Stimulated activated memory B cell treated with anti-CD40 and anti-IgM and Interleukin-4, amounts not matched to agents 10 μg/mL and 1 μg/mL and 100 μg/mL, for 72 hours (primary cell): ENCODE data around the gene C4orf50.

ENCODE experiments used
- ATAC-seq: fragments of 150-1000 bp; cut with Tn5 transposase; 2 replicates; pipeline ENCODE4 v1.10.0; 2021
- H3K27ac Mint-ChIP-seq: one replicate; pipeline ENCODE4 v1.8.0; 2022; ENCODE audit warnings: mild to moderate bottlenecking, mixed read lengths
- H3K27me3 Mint-ChIP-seq: one replicate; pipeline ENCODE4 v1.8.0; 2022; ENCODE audit warnings: mixed read lengths
- H3K36me3 Mint-ChIP-seq: one replicate; pipeline ENCODE4 v1.8.0; 2022; ENCODE audit warnings: mixed read lengths
- H3K4me1 Mint-ChIP-seq: one replicate; pipeline ENCODE4 v1.8.0; 2022; ENCODE audit warnings: mixed read lengths
- H3K4me3 Mint-ChIP-seq: one replicate; pipeline ENCODE4 v1.8.0; 2022; ENCODE audit warnings: mild to moderate bottlenecking, moderate library complexity, mixed read lengths
- H3K9me3 Mint-ChIP-seq: one replicate; pipeline ENCODE4 v1.8.0; 2022; ENCODE audit warnings: mixed read lengths

C4orf50 gene

GRCh38 chr4:6030679-6031078 lies 12.4 kb upstream of the C4orf50 start:
- no peaks in the 10 kb centered on the region for H3K9me3 Mint-ChIP-seq
- peaks cover 8% of the 10 kb centered on the region for H3K27me3 Mint-ChIP-seq
- no peak overlapping the region for H3K4me3 Mint-ChIP-seq
- H3K36me3 Mint-ChIP-seq = no peaks in the 10 kb centered on the region
- no peak for ATAC-seq
- H3K27ac Mint-ChIP-seq = no peak overlapping the region
- H3K4me1 Mint-ChIP-seq = no peaks in the 10 kb centered on the region

- H3K36me3 Mint-ChIP-seq = no peaks in the 10 kb centered on the region
- H3K27me3 Mint-ChIP-seq = peaks cover 10% of the 10 kb centered on the region
- no peak overlapping the region for H3K4me3 Mint-ChIP-seq
- no peaks in the 10 kb centered on the region for H3K9me3 Mint-ChIP-seq
- no peaks in the 10 kb centered on the region for H3K4me1 Mint-ChIP-seq
- H3K27ac Mint-ChIP-seq = no peak overlapping the region
- ATAC-seq = no peak
Observed at GRCh38 chr4:6029254-6029653, 11.0 kb upstream of the C4orf50 start.

DNA sequence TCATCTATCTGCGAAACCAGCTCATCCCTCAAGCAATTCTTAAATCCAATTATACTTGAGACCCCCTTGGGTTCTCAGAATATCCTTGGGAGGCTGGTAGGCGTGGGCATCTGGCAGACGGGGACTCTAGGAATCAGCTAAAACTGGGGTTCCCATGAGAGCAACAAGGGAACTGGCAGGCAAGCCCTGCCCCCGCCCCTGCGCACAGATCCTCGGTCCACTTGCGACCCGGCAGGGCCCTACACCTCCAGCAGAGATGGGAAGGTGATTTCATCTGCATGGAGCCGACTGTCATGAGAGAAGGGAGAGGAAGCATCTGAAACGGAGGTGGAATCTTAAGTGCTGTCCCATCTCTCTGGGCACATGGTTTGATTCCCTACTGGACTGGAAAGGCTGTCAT lies 9.9 kb upstream of the C4orf50 start:
- H3K9me3 Mint-ChIP-seq = no peaks in the 10 kb centered on the region

GRCh38 chr4:6027392-6027791 lies 9.2 kb upstream of the C4orf50 start:
- peaks cover 18% of the 10 kb centered on the region for H3K27me3 Mint-ChIP-seq
- ATAC-seq = no peak
- H3K4me3 Mint-ChIP-seq = no peak overlapping the region
- H3K4me1 Mint-ChIP-seq = no peaks in the 10 kb centered on the region
- H3K27ac Mint-ChIP-seq = no peak overlapping the region
- H3K9me3 Mint-ChIP-seq = no peaks in the 10 kb centered on the region
- no peaks in the 10 kb centered on the region for H3K36me3 Mint-ChIP-seq

More for the DNA sequence above, 9.9 kb upstream of the C4orf50 start:
- H3K4me3 Mint-ChIP-seq = no peak overlapping the region
- H3K27me3 Mint-ChIP-seq = peaks cover 18% of the 10 kb centered on the region
- no peak for ATAC-seq
- H3K4me1 Mint-ChIP-seq = no peaks in the 10 kb centered on the region
- no peak overlapping the region for H3K27ac Mint-ChIP-seq
- no peaks in the 10 kb centered on the region for H3K36me3 Mint-ChIP-seq

DNA sequence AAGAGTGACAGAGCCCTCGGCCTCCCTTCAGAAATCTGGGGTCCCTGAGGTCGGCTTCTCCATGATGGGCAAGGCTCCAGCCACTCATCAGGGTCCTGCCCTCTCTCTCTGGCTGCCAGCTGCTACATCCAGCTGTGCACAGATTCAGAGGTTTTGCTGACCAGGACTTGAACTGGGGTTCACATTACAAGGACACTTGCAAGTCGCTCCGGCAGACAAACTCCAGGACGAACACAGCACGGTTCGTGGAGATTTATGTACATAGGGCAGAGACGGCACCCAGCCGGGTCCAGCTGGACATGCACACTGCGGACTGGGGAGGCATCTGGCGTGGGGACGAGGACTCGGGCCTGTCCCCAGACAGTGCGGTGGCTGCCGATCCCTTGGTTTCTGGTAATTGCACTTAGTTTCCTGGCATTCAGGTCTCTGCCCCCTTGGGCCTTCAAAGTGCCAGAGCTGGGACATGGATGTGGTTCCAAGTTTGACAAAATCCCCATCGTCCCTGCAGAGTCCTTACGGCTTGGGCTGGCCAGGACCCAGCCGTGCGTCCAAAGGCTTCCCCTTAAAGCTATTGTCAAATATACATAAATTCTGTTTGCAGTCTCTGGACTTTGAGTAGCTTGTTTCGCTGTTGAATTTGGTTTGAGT lies 6.2 kb upstream of the C4orf50 start:
- H3K36me3 Mint-ChIP-seq = no peaks in the 10 kb centered on the region
- ATAC-seq = no peak
- no peak overlapping the region for H3K4me3 Mint-ChIP-seq
- peaks cover 32% of the 10 kb centered on the region for H3K27me3 Mint-ChIP-seq
- H3K27ac Mint-ChIP-seq = no peak overlapping the region
- no peaks in the 10 kb centered on the region for H3K4me1 Mint-ChIP-seq
- no peaks in the 10 kb centered on the region for H3K9me3 Mint-ChIP-seq

GRCh38 chr4:6023731-6024130 lies 5.5 kb upstream of the C4orf50 start:
- peaks cover 4% of the 10 kb centered on the region for H3K9me3 Mint-ChIP-seq
- peaks cover 39% of the 10 kb centered on the region for H3K27me3 Mint-ChIP-seq
- H3K36me3 Mint-ChIP-seq = no peaks in the 10 kb centered on the region
- peaks cover 6% of the 10 kb centered on the region for H3K4me1 Mint-ChIP-seq
- ATAC-seq = no peak
- no peak overlapping the region for H3K4me3 Mint-ChIP-seq
- H3K27ac Mint-ChIP-seq = no peak overlapping the region

DNA sequence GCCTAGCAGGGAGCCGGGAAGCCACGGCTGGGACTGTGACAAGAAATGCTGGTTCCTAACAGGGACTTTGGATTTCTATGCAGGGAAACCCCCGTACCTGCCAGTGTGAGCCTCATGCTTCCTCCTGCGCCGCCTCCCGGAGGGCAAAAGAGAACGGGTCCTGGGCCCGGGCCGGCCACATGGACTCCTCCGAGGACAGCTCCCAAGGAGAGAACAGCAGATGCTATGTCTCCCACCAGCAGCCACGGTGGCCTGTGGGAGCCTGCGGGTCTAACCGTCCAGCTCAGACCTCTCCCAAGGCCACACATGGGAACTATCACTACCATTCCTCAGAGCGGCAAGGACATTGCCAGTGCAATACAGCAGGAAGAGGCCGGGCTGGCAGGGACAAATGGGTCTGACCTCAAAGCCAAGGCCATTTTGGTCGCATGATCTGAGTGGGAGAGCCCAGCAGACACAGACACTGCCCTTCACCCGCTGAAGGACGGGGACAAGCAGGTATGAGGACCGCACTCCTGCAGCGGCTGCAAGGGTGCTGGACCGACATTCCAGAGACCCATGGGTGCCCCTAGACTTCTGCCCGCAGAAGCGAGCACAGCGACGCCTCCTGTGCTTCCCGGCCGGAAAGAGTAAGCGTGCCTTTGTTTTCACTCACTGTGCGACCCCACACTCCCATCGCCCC lies 4.5 kb upstream of the C4orf50 start:
- no peaks in the 10 kb centered on the region for H3K36me3 Mint-ChIP-seq
- H3K4me1 Mint-ChIP-seq = peaks cover 6% of the 10 kb centered on the region
- H3K27ac Mint-ChIP-seq = no peak overlapping the region
- peaks cover 4% of the 10 kb centered on the region for H3K9me3 Mint-ChIP-seq
- no peak overlapping the region for H3K4me3 Mint-ChIP-seq
- no peak for ATAC-seq
- H3K27me3 Mint-ChIP-seq = peaks cover 42% of the 10 kb centered on the region

- peak; percentile 37 for ATAC-seq
- peaks cover 4% of the 10 kb centered on the region for H3K9me3 Mint-ChIP-seq
- peaks cover 6% of the 10 kb centered on the region for H3K4me1 Mint-ChIP-seq
- H3K36me3 Mint-ChIP-seq = no peaks in the 10 kb centered on the region
- H3K4me3 Mint-ChIP-seq = no peak overlapping the region
- no peak overlapping the region for H3K27ac Mint-ChIP-seq
- peaks cover 42% of the 10 kb centered on the region for H3K27me3 Mint-ChIP-seq
Observed at GRCh38 chr4:6021831-6022606, 3.8 kb upstream of the C4orf50 start.

- H3K4me1 Mint-ChIP-seq = peaks cover 6% of the 10 kb centered on the region
- H3K4me3 Mint-ChIP-seq = no peak overlapping the region
- H3K27ac Mint-ChIP-seq = no peak overlapping the region
- H3K27me3 Mint-ChIP-seq = peaks cover 34% of the 10 kb centered on the region
- ATAC-seq = no peak
- peaks cover 4% of the 10 kb centered on the region for H3K9me3 Mint-ChIP-seq
- no peaks in the 10 kb centered on the region for H3K36me3 Mint-ChIP-seq
Observed at GRCh38 chr4:6020613-6021012, 2.4 kb upstream of the C4orf50 start.

DNA sequence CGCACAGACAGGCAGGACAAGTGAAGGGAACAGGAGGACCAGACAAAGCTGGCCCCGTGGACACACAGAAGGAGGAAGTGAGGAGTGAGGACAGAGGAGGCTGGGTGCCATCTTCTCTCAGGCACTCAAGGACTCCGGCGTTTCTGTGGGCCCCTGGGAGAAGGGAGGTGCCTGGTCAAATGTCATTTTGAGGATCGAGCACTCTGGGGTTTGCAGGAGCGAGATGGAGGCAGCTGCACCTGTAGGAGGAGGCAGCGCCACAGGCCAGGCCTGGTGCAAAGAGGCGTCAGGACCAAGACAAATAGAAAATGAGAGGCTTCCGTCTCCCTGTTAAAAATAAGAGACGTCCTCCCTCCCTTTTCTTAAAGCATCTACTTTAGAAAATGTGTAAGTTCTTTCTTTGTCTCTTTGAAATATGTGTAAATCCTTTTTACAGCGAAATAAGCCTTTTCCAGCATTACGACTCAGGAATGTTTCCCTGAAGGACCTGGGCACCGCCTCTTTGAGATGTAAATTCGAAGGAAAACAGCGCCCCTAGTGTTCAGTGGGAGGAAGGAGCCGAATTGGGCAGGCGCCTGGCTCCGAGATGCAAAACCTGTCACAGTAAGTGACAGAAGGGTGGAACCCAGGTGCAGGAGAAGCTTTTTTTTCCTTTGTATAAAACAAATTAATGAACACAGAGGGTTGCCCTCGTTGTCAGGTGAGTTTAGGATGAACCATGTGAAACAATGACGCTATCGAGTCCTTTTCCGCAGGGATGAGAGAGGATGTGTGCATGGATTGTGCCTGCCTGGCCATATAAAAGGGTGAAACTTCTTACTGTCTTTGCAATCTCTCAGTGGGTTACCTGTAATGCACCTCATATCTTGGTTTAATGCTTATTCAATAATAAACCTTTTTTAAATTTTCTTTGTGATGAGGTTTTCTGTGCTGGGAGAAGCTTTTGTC lies 1.4 kb upstream of the C4orf50 start:
- Mint-ChIP-seq H3K9me3 (peaks cover 4% of the 10 kb centered on the region), H3K4me3 (no peak overlapping the region), H3K27ac (no peak overlapping the region), H3K4me1 (peaks cover 6% of the 10 kb centered on the region), H3K27me3 (peaks cover 33% of the 10 kb centered on the region), H3K36me3 (no peaks in the 10 kb centered on the region)
- ATAC-seq = no peak

- Mint-ChIP-seq H3K4me3 (no peak overlapping the region), H3K4me1 (peaks cover 6% of the 10 kb centered on the region), H3K9me3 (peaks cover 4% of the 10 kb centered on the region), H3K27ac (no peak overlapping the region), H3K36me3 (no peaks in the 10 kb centered on the region), H3K27me3 (peaks cover 24% of the 10 kb centered on the region)
- ATAC-seq = no peak
Observed at GRCh38 chr4:6017800-6018199, 431 bp downstream of the C4orf50 start.

DNA sequence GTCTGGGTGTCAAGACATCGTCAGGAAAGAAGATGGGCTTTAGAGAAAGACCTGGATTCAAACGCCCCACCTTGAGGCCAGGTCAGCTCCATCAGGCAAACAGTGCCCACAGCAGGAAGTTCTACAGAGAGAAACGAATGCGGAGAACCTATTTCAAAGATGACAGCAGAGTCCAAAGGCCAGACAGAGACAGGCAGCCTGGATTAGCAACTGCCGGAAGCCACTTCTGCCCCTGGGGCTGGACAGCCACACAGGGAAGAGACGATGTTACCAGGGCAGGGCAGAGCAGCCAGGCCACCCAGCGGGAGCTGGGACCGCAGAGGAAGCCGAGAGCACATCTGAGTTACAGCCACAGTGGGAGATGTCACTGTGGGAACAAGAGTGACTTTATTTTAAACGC lies 1.2 kb downstream of the C4orf50 start:
- Mint-ChIP-seq H3K36me3 (no peaks in the 10 kb centered on the region), H3K27me3 (peaks cover 24% of the 10 kb centered on the region), H3K9me3 (peaks cover 4% of the 10 kb centered on the region), H3K4me3 (no peak overlapping the region), H3K4me1 (peaks cover 6% of the 10 kb centered on the region), H3K27ac (no peak overlapping the region)
- ATAC-seq = no peak

- Mint-ChIP-seq H3K27ac (no peak overlapping the region), H3K9me3 (no peaks in the 10 kb centered on the region), H3K4me1 (peaks cover 6% of the 10 kb centered on the region), H3K27me3 (peaks cover 28% of the 10 kb centered on the region), H3K4me3 (no peak overlapping the region), H3K36me3 (no peaks in the 10 kb centered on the region)
- ATAC-seq = no peak
Observed at GRCh38 chr4:6013564-6013963, 4.7 kb downstream of the C4orf50 start.

DNA sequence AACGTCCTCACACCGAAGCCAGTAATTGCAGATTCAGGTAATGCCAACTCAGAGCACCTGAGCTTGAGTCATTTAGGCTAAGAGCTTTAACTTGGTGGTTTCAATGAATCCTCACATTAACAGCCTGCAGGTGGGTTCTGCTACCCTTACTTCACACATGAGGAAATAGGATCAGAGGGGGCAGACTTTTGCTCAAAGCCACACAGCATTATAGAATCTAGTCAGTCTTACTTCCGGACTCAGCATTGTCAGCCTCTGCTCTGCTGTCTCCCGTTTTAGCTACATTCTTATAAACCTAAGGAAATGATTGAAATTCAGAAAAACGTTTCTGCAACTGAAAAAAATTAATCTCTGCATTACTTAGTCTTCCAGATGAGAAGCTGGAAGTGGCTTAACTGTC lies 6.0 kb downstream of the C4orf50 start:
- H3K9me3 Mint-ChIP-seq = peaks cover 2% of the 10 kb centered on the region
- H3K27me3 Mint-ChIP-seq = peaks cover 34% of the 10 kb centered on the region
- H3K36me3 Mint-ChIP-seq = no peaks in the 10 kb centered on the region
- H3K27ac Mint-ChIP-seq = no peak overlapping the region
- H3K4me3 Mint-ChIP-seq = no peak overlapping the region
- ATAC-seq = no peak
- H3K4me1 Mint-ChIP-seq = peaks cover 6% of the 10 kb centered on the region

DNA sequence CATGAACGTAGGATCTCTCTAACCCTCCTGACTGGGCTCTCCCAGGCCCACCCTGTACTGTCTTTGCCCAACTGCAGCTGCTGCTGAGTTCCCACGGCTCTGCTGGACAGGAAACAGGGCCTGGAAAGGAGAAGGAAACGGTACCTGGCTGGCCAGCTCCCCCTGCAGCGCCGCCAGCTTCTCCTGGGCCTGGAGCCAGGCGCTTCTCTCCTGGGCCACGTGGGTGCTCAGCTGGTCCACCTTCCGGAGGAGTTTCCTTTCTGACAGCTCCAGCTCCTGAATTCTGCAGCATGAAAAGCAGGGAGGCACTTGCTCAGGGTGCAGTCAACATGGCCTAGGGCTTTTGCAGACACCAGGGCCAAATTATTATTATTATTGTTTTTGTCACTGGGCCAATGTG lies 6.5 kb downstream of the C4orf50 start:
- H3K9me3 Mint-ChIP-seq = peaks cover 2% of the 10 kb centered on the region
- no peak for ATAC-seq
- no peak overlapping the region for H3K4me3 Mint-ChIP-seq
- H3K4me1 Mint-ChIP-seq = peaks cover 6% of the 10 kb centered on the region
- peaks cover 39% of the 10 kb centered on the region for H3K27me3 Mint-ChIP-seq
- H3K36me3 Mint-ChIP-seq = no peaks in the 10 kb centered on the region
- no peak overlapping the region for H3K27ac Mint-ChIP-seq
